IMR-90 (cell line): ENCODE results near the gene PTPRQ. TPM values are rescaled to one million over a fixed set of nuclear protein-coding genes. Genes with fewer than 3 reads are reported as not detected.
A peak's percentile ranks its signal among the peaks of the same experiment; 100 is the strongest.

ENCODE experiments used
- ATAC-seq: fragments of 200-7000 bp; cut with Tn5 transposase; 2 replicates; pipeline ENCODE4 v1.9.1; 2020; ENCODE audit warnings: low read depth, mild to moderate bottlenecking, moderate library complexity
- BruUV-seq: library from RNA; stranded (reverse); fragments of 400-500 nt; replicated peaks from 2 replicates; lab custom pipeline; 2021; lab: Mats Ljungman, UMichigan
- CTCF ChIA-PET: fragments of 300-600 bp; formaldehyde crosslinking; extraction: SDS; loops from one replicate; lab custom pipeline; 2021; ENCODE audit warnings: antibody characterized with exemption; lab: Yijun Ruan, JAX
- POLR2A ChIA-PET: fragments of 300-600 bp; sonication (Branson Sonifier 250); formaldehyde crosslinking; loops from one replicate; lab custom pipeline; 2022; ENCODE audit warnings: antibody characterized with exemption; ENCODE audit not compliant: unreplicated experiment; lab: Charles Lee
- DNase-seq: peaks from one replicate; pipeline ENCODE4 v3.0.0; 2013
- H2AFZ ChIP-seq: replicated peaks from 2 replicates; pipeline ENCODE3; 2013; ENCODE audit warnings: low read length, mild to moderate bottlenecking; ENCODE audit not compliant: poor library complexity
- H2AK5ac ChIP-seq: 2 replicates; pipeline ENCODE4 v1.6.1; 2013; ENCODE audit warnings: low read depth, low read length, inconsistent platforms
- H2AK9ac ChIP-seq: replicated peaks from 2 replicates; pipeline ENCODE3; 2013; ENCODE audit warnings: mild to moderate bottlenecking, low read depth, low read length, moderate library complexity; ENCODE audit not compliant: poor library complexity
- H2BK120ac ChIP-seq: 2 replicates; pipeline ENCODE4 v1.6.1; 2013; ENCODE audit warnings: low read depth, low read length, inconsistent platforms
- H2BK15ac ChIP-seq: 3 replicates; pipeline ENCODE4 v1.6.1; 2013; ENCODE audit warnings: low read depth, low read length, inconsistent platforms
- H2BK20ac ChIP-seq: 2 replicates; pipeline ENCODE4 v1.6.1; 2013; ENCODE audit warnings: low read depth, mild to moderate bottlenecking, inconsistent platforms, low read length, moderate library complexity
- H2BK5ac ChIP-seq: 2 replicates; pipeline ENCODE4 v1.6.1; 2013; ENCODE audit warnings: mild to moderate bottlenecking, low read depth, low read length, inconsistent platforms; ENCODE audit not compliant: poor library complexity, severe bottlenecking
- H3K14ac ChIP-seq: replicated peaks from 2 replicates; pipeline ENCODE4 v1.6.1; 2013; ENCODE audit warnings: low read depth, low read length, inconsistent platforms
- H3K18ac ChIP-seq: 2 replicates; pipeline ENCODE4 v1.6.1; 2013; ENCODE audit warnings: low read depth, low read length, control low read depth
- H3K23ac ChIP-seq: 2 replicates; pipeline ENCODE4 v1.6.1; 2013; ENCODE audit warnings: low read depth, low read length, inconsistent platforms
- H3K27ac ChIP-seq: 2 replicates; pipeline ENCODE4 v1.5.1; 2013; ENCODE audit warnings: mild to moderate bottlenecking, control low read depth, low read length; ENCODE audit not compliant: insufficient read depth
- H3K27me3 ChIP-seq: 2 replicates; pipeline ENCODE4 v1.6.1; 2013; ENCODE audit warnings: low read length; ENCODE audit not compliant: control insufficient read depth, insufficient read depth
- H3K36me3 ChIP-seq: 2 replicates; pipeline ENCODE4 v1.6.1; 2013; ENCODE audit warnings: low read length, mixed read lengths; ENCODE audit not compliant: control insufficient read depth, insufficient read depth
- H3K4ac ChIP-seq: 2 replicates; pipeline ENCODE4 v1.6.1; 2013; ENCODE audit warnings: low read depth, low read length, inconsistent platforms
- H3K4me1 ChIP-seq: 2 replicates; pipeline ENCODE4 v1.6.1; 2013; ENCODE audit warnings: low read length, mixed read lengths; ENCODE audit not compliant: control insufficient read depth, insufficient read depth
- H3K4me2 ChIP-seq: 2 replicates; pipeline ENCODE4 v1.6.1; 2013; ENCODE audit warnings: low read depth, mild to moderate bottlenecking, control low read depth, low read length, moderate library complexity
- H3K4me3 ChIP-seq: 2 replicates; pipeline ENCODE4 v1.5.1; 2013; ENCODE audit warnings: low read depth, mild to moderate bottlenecking, control low read depth, low read length, moderate library complexity; ENCODE audit not compliant: insufficient read depth
- H3K56ac ChIP-seq: 2 replicates; pipeline ENCODE4 v1.6.1; 2013; ENCODE audit warnings: low read length, inconsistent platforms; ENCODE audit not compliant: insufficient read depth; ENCODE audit errors: extremely low read depth
- H3K79me1 ChIP-seq, 2 experiments: 2 replicates each; pipeline ENCODE4 v1.6.1; 2013; ENCODE audit warnings: low read length in 2 of 2, inconsistent platforms in 1 of 2, low read depth in 1 of 2
- H3K9ac ChIP-seq: 2 replicates; pipeline ENCODE4 v1.6.1; 2013; ENCODE audit warnings: low read depth, low read length, control low read depth
- H3K9me1 ChIP-seq: 2 replicates; pipeline ENCODE4 v1.6.1; 2013; ENCODE audit warnings: low read length, inconsistent platforms; ENCODE audit not compliant: insufficient read depth
- H3K9me3 ChIP-seq: 2 replicates; pipeline ENCODE4 v1.6.1; 2013; ENCODE audit warnings: low read length; ENCODE audit not compliant: control insufficient read depth, insufficient read depth
- H4K20me1 ChIP-seq: 2 replicates; pipeline ENCODE4 v1.6.1; 2013; ENCODE audit warnings: low read length, inconsistent platforms; ENCODE audit not compliant: insufficient read depth
- H4K5ac ChIP-seq: 2 replicates; pipeline ENCODE4 v1.6.1; 2013; ENCODE audit warnings: mild to moderate bottlenecking, low read depth, low read length, control low read depth
- H4K8ac ChIP-seq, 2 experiments: 2 replicates each; pipeline ENCODE4 v1.6.1; 2013; ENCODE audit warnings: low read depth in 2 of 2, low read length in 2 of 2, control low read depth in 1 of 2, inconsistent platforms in 1 of 2
- H4K91ac ChIP-seq: 2 replicates; pipeline ENCODE4 v1.6.1; 2013; ENCODE audit warnings: low read depth, low read length, inconsistent platforms; ENCODE audit not compliant: insufficient read depth
- BHLHE40 ChIP-seq: fragments of 150-350 bp; IDR thresholded peaks from 2 replicates; pipeline ENCODE4 v1.6.1; 2016; ENCODE audit warnings: mild to moderate bottlenecking, low read depth, low read length
- CEBPB ChIP-seq: IDR thresholded peaks from 2 replicates; pipeline ENCODE4 v1.6.1; 2012; ENCODE audit warnings: low read depth, low read length, improper control_type of control experiment
- CHD1 ChIP-seq: IDR thresholded peaks from 2 replicates; pipeline ENCODE4 v1.6.1; 2012; ENCODE audit warnings: low read depth, low read length, improper control_type of control experiment
- FOS ChIP-seq: fragments of 150-350 bp; IDR thresholded peaks from 2 replicates; pipeline ENCODE4 v1.6.1; 2016; ENCODE audit warnings: low read depth, low read length
- MAFK ChIP-seq: IDR thresholded peaks from 2 replicates; pipeline ENCODE4 v1.6.1; 2012; ENCODE audit warnings: low read depth, low read length, improper control_type of control experiment
- MXI1 ChIP-seq: IDR thresholded peaks from 2 replicates; pipeline ENCODE4 v1.6.1; 2012; ENCODE audit warnings: low read depth, mild to moderate bottlenecking, low read length, moderate library complexity, borderline replicate concordance
- NFE2L2 ChIP-seq: fragments of 150-350 bp; IDR thresholded peaks from 2 replicates; pipeline ENCODE4 v1.6.1; 2016; ENCODE audit warnings: low read depth, mild to moderate bottlenecking, low read length
- RAD21 ChIP-seq: IDR thresholded peaks from 2 replicates; pipeline ENCODE4 v1.6.1; 2012; ENCODE audit warnings: low read length, improper control_type of control experiment
- RCOR1 ChIP-seq: IDR thresholded peaks from 2 replicates; pipeline ENCODE4 v1.6.1; 2012; ENCODE audit warnings: mild to moderate bottlenecking, low read length, improper control_type of control experiment; ENCODE audit not compliant: insufficient replicate concordance
- RFX5 ChIP-seq: IDR thresholded peaks from 2 replicates; pipeline ENCODE4 v1.8.0; 2012; ENCODE audit warnings: low read depth, mild to moderate bottlenecking, low read length, moderate library complexity
- WGBS, 2 experiments: methylation state at CpG; one replicate each; pipeline versions ENCODE4 v1.1.5 to v1.1.7; 2013; ENCODE audit warnings: missing lambda C conversion rate in 2 of 2; ENCODE audit not compliant: insufficient read length in 1 of 2; ENCODE audit errors: extremely low coverage in 2 of 2; 5-methylcytosine and 5-hydroxymethylcytosine counted together
- dilution Hi-C: fragments of 300-500 bp; cut with HindIII; formaldehyde crosslinking; loops from one replicate; pipeline ENCODE4 v1.14.3; 2018; ENCODE audit warnings: low sequenced_read_pairs; ENCODE audit not compliant: unreplicated experiment
- in situ Hi-C: fragments of 300-500 bp; cut with MboI; formaldehyde crosslinking; loops from 3 replicates; pipeline ENCODE4 v1.14.3; 2019; ENCODE audit warnings: low sequenced_read_pairs, inconsistent platforms, mixed read lengths
- intact Hi-C: fragments of 100-400 bp; cut with micrococcal nuclease; formaldehyde crosslinking; loops from 2 replicates; pipeline ENCODE4 v1.10.0; 2022
- polyA plus RNA-seq, 3 experiments: library from polyadenylated mRNA; depleted of rRNA; stranded (reverse); fragments of >200 nt; gene quantifications; 2 replicates each; pipeline ENCODE4 v1.2.3, GENCODE V29; 2012; ENCODE audit warnings: low replicate concordance in 1 of 3
- total RNA-seq: library from RNA; depleted of rRNA; stranded (reverse); fragments of >200 nt; gene quantifications from 2 replicates; pipeline ENCODE4 v1.2.3, GENCODE V29; 2012
- TF ChIP-seq, protein P1 (sequence below): fragments of 150-350 bp; IDR thresholded peaks from 2 replicates; pipeline ENCODE4 v1.6.1; 2017; ENCODE audit warnings: mild to moderate bottlenecking, antibody characterized with exemption, low read length, low read depth
- TF ChIP-seq, protein P2 (sequence below): conservative IDR thresholded peaks from 2 replicates; pipeline ENCODE4 v1.5.1; 2012; ENCODE audit warnings: mild to moderate bottlenecking, low read depth, low read length, improper control_type of control experiment

Gene PTPRQ
- total and polyA plus RNA-seq, 2 of the 4 experiments (the other 2 are of a cell fraction), result 0.96 to 1.4 TPM

DNA sequence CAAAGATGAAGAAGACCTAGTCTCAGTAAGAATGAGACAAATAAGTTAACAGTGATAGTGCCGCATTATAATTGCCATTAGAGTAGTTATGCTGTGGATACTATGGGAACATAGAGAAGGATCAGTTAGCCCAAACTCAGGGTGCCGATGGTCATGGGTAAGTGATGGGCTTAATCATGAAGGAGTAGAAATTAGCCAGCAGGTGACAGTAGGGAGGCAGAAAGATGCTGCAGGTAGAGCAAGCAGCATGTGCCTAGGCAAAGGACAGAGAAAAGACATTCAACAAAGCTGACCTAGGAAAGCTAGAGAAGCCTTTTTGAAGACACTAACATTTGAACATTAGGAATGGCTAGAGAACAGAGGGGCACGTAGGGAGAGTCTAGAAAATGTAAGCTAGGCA lies 30.6 kb upstream of the PTPRQ start:
- Histone ChIP-seq H3K18ac (peak overlapping the region; percentile 9; the same call in 1 of the 2 replicates), H4K5ac (peak overlapping the region; percentile 20; the same call in 1 of the 2 replicates), H3K9ac (no peak overlapping the region), H2AFZ (no peak overlapping the region), H3K36me3 (no peaks in the 10 kb centered on the region), H3K14ac (no peak overlapping the region), H4K91ac (0 out of 2 replicates have a peak overlapping the region, but pooled peaks have one; percentile 23), H2BK15ac (no peak overlapping the region), H3K4me2 (no peak overlapping the region), H3K4me1 (no peaks in the 10 kb centered on the region), H3K4me3 (no peak overlapping the region), H3K27ac (no peak overlapping the region), H3K4ac (peak overlapping the region; percentile 26; the same call in 1 of the 2 replicates), H2AK5ac (no peak overlapping the region; the same call in 1 of the 2 replicates), H4K8ac (peak overlapping the region in 1 of 2 experiments; percentile 11; a peak in 1 of 4 replicates), H4K20me1 (no peaks in the 10 kb centered on the region), H3K23ac (no peak overlapping the region), H3K56ac (no peak overlapping the region), H2BK5ac (no peak overlapping the region), H3K79me1 (no peaks in the 10 kb centered on the region), H2BK20ac (peak overlapping the region; percentile 63; the same call in 1 of the 2 replicates), H2BK120ac (0 out of 2 replicates have a peak overlapping the region, but pooled peaks have one; percentile 24), H2AK9ac (no peak overlapping the region), H3K9me1 (no peaks in the 10 kb centered on the region), H3K9me3 (no peaks in the 10 kb centered on the region), H3K27me3 (no peaks in the 10 kb centered on the region)
- no TSS peak for BruUV-seq
- TF ChIP-seq, protein P1, sequence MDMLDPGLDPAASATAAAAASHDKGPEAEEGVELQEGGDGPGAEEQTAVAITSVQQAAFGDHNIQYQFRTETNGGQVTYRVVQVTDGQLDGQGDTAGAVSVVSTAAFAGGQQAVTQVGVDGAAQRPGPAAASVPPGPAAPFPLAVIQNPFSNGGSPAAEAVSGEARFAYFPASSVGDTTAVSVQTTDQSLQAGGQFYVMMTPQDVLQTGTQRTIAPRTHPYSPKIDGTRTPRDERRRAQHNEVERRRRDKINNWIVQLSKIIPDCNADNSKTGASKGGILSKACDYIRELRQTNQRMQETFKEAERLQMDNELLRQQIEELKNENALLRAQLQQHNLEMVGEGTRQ, result no peak
- TF ChIP-seq RFX5 (no peak), BHLHE40 (no peak), MAFK (no peak), RAD21 (peak; percentile 34), RCOR1 (no peak), CEBPB (no peak), MXI1 (no peak), NFE2L2 (no peak), FOS (no peak), CHD1 (no peak)
- TF ChIP-seq, protein P2, sequence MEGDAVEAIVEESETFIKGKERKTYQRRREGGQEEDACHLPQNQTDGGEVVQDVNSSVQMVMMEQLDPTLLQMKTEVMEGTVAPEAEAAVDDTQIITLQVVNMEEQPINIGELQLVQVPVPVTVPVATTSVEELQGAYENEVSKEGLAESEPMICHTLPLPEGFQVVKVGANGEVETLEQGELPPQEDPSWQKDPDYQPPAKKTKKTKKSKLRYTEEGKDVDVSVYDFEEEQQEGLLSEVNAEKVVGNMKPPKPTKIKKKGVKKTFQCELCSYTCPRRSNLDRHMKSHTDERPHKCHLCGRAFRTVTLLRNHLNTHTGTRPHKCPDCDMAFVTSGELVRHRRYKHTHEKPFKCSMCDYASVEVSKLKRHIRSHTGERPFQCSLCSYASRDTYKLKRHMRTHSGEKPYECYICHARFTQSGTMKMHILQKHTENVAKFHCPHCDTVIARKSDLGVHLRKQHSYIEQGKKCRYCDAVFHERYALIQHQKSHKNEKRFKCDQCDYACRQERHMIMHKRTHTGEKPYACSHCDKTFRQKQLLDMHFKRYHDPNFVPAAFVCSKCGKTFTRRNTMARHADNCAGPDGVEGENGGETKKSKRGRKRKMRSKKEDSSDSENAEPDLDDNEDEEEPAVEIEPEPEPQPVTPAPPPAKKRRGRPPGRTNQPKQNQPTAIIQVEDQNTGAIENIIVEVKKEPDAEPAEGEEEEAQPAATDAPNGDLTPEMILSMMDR, result peak; percentile 32
- in situ Hi-C loops (loop anchor here (10.0 to 25.0 kb wide), 4 partner anchors 191 to 849 kb away; no protein-coding TSS in a partner anchor), dilution Hi-C loops (no loop called here), intact Hi-C loops (loop anchor here (2.0 to 10.0 kb wide), 5 partner anchors 185 to 859 kb away; no protein-coding TSS in a partner anchor)
- ATAC-seq (no peak), DNase-seq (no peak)
- POLR2A ChIA-PET, result no interaction called here
- WGBS, 2 experiments, result 100% methylated on average over 1 of the region's 3 CpGs; no CpG with 5 or more reads in 1 of the 2 experiments
- CTCF ChIA-PET, result interaction anchor here (0.7 to 1.1 kb wide), 3 partner anchors 9 to 715 kb away, joined by 3 to 5 read pairs (median 3); no protein-coding TSS in a partner anchor
